Epithelial cell of prostate (primary cell): ENCODE data around the gene HAP1.

Source experiments
- DNase-seq: peaks from one replicate; pipeline ENCODE4 v3.0.0-alpha.2; 2011; ENCODE audit warnings: low read depth, low spot score
- H3K27ac ChIP-seq: fragments of 450-650 bp; 2 replicates; pipeline ENCODE4 v1.5.1; 2017; ENCODE audit warnings: mild to moderate bottlenecking

HAP1 gene

GRCh38 chr17:41767324-41768042, 33.0 kb upstream of the HAP1 start:
- DNase-seq = no peak
- H3K27ac ChIP-seq = no peak overlapping the region

DNA sequence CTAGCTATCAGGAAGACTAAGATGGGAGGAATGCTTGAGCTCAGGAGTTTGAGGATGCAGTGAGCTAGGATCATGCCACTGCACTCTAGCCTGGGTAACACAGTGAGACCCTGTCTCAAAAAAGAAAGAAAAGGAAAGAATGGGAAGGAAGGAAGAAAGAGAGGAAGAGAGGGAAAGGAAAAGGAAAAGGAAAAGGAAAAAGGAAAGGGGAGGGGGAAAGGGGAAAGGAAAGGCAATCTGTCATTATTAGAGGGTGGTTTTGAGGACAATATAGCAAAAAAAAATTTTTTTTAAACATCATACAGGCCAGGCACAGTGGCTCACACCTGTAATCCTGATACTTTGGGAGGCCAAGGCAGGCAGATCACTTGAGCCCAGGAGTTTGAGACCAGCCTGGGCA, 31.7 kb upstream of the HAP1 start:
- H3K27ac ChIP-seq = peak overlapping the region; percentile 39
- DNase-seq = no peak

GRCh38 chr17:41763327-41763726, 28.9 kb upstream of the HAP1 start:
- no peak for DNase-seq
- H3K27ac ChIP-seq = peak overlapping the region; percentile 39

DNA sequence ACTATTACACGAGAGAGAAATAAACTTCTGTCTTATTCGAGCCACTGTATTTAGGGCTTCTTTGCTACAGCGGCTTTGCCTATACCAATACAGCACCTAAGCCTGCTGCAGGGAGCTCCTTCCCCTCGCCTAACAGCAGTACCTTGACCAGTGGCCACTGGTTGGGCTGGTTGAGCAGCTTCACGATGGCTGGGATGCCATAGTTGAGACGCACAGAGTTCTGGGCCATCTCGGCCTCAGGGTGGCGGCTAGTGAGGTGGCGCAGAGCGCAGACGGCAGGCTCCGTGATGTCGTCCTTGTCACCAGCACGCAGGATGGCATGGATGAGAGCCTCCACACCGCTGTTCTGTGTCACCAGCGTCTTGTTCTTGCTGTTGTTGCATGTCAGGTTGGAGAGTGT, 28.4 kb upstream of the HAP1 start:
- H3K27ac ChIP-seq = peak overlapping the region; percentile 39
- no peak for DNase-seq

DNA sequence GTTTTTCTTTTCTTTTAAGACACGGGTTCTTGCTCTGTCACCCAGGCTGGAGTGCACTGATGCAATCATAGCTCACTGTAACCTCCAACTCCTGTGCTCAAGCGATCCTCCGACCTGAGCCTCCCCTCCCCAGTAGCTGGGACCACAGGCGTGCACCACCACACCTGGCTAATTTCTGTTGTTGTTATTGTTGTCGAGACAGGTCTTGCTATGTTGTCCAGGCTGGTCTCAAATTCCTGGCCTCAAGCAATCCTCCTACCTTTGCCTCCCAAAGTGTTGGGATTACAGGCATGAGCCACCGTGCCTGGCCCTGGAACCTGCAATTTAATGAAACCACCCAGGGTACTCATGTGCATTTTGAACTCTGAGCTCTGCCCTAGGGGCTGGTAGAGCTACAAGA, 27.9 kb upstream of the HAP1 start:
- DNase-seq = no peak
- peak overlapping the region; percentile 39 for H3K27ac ChIP-seq

- no peak for DNase-seq
- H3K27ac ChIP-seq = no peak overlapping the region
Observed at GRCh38 chr17:41760878-41761277, 26.4 kb upstream of the HAP1 start.

DNA sequence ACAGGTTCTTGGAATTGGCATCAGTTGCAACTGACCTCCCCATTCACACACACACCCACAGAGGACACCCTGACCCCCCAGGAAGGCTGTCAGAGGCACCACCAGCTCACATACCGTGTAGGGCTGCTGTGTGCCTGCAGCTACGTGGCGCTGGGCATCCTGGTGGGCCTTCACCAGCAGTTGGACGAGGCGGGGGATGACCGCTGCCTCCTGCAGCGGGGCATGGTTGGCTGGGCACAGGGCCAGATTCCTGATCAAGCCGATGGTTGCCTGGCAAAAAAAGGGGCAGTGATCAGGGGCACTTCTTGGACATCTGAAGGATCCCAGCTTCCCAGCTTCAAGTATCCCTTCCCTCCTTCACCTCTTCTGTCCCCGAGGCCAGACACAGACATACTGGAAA, 24.2 kb upstream of the HAP1 start:
- H3K27ac ChIP-seq = no peak overlapping the region
- no peak for DNase-seq

DNA sequence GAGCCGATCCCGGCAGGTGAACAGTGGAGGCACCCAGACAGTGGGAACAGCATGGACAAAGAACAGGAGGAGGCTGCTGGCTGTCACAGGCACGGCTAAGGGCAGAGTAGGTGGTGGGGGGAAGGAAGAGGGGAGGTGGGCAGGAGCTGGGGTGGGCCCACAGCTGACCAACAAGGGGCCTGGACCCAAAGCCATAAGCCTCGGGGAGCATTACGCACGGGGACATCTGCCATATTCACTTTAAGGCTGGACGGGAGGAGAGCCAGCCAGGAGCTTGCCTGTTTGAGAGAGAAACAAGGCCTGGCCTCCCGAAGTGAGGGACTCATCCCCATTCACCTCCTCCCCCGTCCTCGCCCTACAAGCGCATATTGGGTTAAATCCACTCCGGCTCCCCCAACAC, 19.6 kb upstream of the HAP1 start:
- no peak for DNase-seq
- no peak overlapping the region for H3K27ac ChIP-seq

GRCh38 chr17:41751288-41751687, 16.8 kb upstream of the HAP1 start:
- DNase-seq = no peak
- peak overlapping the region; percentile 33 for H3K27ac ChIP-seq

DNA sequence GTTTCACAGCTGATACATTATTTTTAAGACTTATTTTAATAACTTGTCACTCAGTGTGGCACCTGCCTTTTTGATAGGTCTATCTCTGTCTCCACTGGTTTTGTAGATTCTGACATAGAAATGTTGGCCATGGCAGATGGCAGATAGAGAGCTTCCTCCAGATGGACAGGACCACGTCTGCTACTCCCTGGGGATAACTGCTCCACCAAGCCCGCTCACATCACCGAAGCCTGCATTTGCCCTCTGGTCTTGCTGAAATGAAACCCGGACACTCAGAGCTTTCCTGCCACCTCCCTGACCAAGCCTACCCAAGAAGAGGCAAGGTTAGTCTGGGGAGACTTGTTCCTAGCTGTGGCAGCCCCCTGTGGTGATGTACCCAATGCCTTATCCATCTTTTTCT, 16.4 kb upstream of the HAP1 start:
- H3K27ac ChIP-seq = peak overlapping the region; percentile 33
- no peak for DNase-seq

DNA sequence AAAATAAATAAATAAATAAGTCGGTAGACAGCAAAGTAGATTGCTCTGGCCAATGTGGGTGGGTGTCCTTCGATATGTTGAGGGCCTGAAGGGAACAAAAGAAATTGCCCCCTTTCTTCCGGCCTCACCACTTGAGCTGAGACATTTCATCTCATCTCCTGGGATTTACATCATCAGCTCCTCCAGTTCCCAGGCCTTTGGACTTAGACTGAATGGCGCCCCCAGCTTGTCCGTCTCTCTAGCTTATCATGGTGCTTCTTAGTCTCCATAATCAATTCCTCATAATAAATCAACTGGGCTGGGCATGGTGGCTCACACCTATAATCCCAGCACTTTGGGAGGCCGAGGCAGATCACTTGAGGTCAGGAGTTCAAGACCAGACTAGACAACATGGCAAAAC, 13.8 kb upstream of the HAP1 start:
- peak overlapping the region; percentile 23 for H3K27ac ChIP-seq
- DNase-seq = no peak

DNA sequence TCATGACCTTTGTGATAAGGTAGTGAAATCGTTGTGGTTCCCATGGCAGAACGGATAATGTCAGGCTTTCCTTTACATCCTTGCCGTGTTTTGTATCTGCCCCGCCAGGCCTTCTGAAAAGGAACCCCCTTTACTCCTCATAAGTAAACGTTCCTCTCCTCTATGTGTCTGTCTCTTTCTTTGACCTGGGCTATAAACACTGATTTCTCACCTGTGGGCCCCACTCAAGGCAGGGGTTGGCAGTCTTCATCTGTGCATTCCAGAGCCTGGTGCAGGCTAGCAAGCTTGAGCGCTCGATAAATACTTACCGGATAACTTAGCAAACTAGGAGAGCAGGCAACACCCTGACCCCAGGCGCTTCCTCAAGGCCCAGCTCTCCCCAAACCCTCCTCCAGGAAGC, 7.3 kb upstream of the HAP1 start:
- no peak for DNase-seq
- peak overlapping the region; percentile 94 for H3K27ac ChIP-seq

GRCh38 chr17:41740506-41740905, 6.1 kb upstream of the HAP1 start:
- H3K27ac ChIP-seq = peak overlapping the region; percentile 94
- DNase-seq = no peak

DNA sequence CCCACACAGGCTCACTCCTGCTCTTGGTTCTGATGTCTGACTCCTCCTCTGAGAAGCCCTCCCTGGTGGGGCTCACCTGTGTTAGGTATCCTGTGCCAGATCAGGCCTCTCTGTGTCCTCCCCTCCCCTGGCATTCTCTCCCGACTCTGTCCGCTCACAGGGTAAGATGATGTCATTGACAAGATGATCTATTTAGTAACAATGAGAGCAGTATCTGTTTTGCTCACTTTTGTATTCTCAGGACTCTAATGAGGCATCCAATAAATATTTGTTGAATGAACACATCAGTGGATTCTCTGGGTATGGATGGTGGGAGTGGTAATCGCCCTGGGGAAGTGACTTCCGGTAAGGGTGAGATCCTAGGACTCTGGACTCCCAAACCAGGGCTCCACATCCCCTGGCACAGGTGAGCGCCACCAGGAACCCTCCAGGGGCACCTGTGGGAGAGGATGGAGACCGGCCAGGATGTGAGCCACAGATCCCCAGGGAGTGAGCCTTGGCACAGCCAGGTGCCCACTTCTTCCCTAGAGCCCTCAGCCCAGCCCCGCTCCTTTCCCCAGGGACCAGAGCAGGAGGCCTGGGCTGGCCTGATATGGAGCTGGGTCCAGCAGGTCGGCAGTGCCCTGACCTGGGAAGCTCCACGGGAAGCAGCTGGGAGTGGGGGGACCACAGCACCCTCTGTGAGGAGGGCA, 5.4 kb upstream of the HAP1 start:
- DNase-seq = peak; percentile 92
- H3K27ac ChIP-seq = peak overlapping the region; percentile 94

DNA sequence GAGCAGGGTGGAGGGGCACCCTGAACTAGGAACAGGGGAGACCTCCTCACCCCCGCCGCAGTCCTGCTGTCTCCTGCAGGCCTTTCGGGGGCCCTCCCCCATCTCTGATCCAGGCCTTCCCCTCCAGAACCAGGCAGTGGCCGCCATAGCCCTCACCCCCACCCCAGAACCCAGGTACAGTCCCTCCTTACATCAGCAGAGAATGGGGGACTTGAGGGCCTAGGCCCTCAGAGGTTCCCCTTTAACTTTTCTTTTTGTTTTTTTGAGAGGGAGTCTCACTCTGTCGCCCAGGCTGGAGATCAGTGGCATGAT, 4.3 kb upstream of the HAP1 start:
- peak overlapping the region; percentile 94 for H3K27ac ChIP-seq
- DNase-seq = no peak

DNA sequence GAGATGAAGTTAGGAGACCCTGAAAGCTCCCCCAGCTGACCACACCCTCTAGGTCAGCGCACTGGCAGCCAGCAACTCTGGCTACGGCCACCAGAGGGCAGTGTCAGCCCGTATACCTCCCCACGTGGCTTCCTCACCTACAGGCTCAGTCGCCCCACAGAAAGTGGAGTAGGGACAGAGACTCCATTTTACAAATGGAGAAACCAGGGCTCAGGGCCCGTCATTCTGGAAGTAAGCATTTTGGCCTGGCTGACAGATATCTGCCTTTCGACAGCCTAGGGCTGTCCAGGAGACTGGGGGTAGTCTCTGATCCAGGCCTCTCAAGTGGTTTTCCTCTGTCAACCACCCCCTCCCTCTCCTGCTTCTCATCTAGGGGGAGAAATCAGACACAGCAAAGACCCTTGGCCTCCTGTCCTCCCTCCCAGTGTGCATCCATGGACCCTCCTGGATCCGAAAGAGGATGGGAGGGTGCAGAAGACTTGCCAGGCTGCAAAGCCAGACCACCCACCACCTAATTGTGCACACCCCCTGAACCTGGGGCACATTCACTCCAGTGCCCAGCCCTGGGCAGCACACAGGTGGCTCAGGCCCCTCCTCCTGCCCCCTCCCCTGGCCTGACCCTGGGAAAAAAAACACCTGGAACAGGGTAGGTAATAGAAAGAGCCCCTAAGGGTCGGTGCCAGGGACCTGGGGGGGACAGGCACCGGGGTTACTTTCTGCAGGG, 3.8 kb upstream of the HAP1 start:
- no peak for DNase-seq
- peak overlapping the region; percentile 94 for H3K27ac ChIP-seq

GRCh38 chr17:41737680-41738023, 3.2 kb upstream of the HAP1 start:
- DNase-seq = no peak
- no peak overlapping the region for H3K27ac ChIP-seq

GRCh38 chr17:41736983-41737679, 2.7 kb upstream of the HAP1 start:
- H3K27ac ChIP-seq = no peak overlapping the region
- DNase-seq = no peak

GRCh38 chr17:41735744-41736143, 1.3 kb upstream of the HAP1 start:
- no peak for DNase-seq

GRCh38 chr17:41734949-41735313, 488 bp upstream of the HAP1 start:
- DNase-seq = no peak
- H3K27ac ChIP-seq = no peak overlapping the region

More at GRCh38 chr17:41735744-41736143, 1.3 kb upstream of the HAP1 start:
- no peak overlapping the region for H3K27ac ChIP-seq
